ENCODE data around the gene CHRDL2. TPM values are rescaled to one million over a fixed set of nuclear protein-coding genes. Genes with fewer than 3 reads are reported as not detected.

Gene CHRDL2
- total and polyA plus RNA-seq, 2 donors from 2014 or later = 2.0 to 3.9 TPM

- H3K4me1 ChIP-seq (ENCODE audit: control insufficient read depth in 2 of 3, insufficient read depth in 2 of 3, low read depth in 1 of 3, low read length in 3 of 3) = peaks cover 0 to 6% (median 0%) of the 10 kb centered on the region in 3 donors
- FAIRE-seq (no peak), DNase-seq (peak in 3 of 5 donors; percentile 8 to 49 (median 23))
- H3K4me3 ChIP-seq (ENCODE audit: low read length in 3 of 3) = no peak overlapping the region
- H3K27me3 ChIP-seq (ENCODE audit: control insufficient read depth, insufficient read depth, low read length) = no peaks in the 10 kb centered on the region
- no peak overlapping the region for H3K9ac ChIP-seq (ENCODE audit: low read length in 3 of 3)
- no peak overlapping the region for H3K27ac ChIP-seq (ENCODE audit: low read depth in 2 of 2, low read length in 2 of 2)
- TF ChIP-seq CTCF (IDR thresholded peaks at IDR 0.05; ENCODE audit: borderline replicate concordance, extremely low read depth, insufficient read depth) = no peak
- intact Hi-C loops (cut with DNase I) = no loop called here
- no peaks in the 10 kb centered on the region for H3K9me3 ChIP-seq (ENCODE audit: control insufficient read depth in 2 of 3, insufficient read depth in 1 of 3, low read length in 3 of 3)
- H3K36me3 ChIP-seq (ENCODE audit: control insufficient read depth in 2 of 3, insufficient read depth in 3 of 3, low read length in 3 of 3) = no peaks in the 10 kb centered on the region
Measured at GRCh38 chr11:74680703-74681531, 50.3 kb downstream of the CHRDL2 start.

- intact Hi-C loops (cut with DNase I) = no loop called here
- H3K36me3 ChIP-seq (ENCODE audit: control insufficient read depth in 2 of 3, insufficient read depth in 3 of 3, low read length in 3 of 3) = no peaks in the 10 kb centered on the region
- no peak overlapping the region for H3K27ac ChIP-seq (ENCODE audit: low read depth in 2 of 2, low read length in 2 of 2)
- peaks cover 0 to 6% (median 0%) of the 10 kb centered on the region in 3 donors for H3K4me1 ChIP-seq (ENCODE audit: control insufficient read depth in 2 of 3, insufficient read depth in 2 of 3, low read depth in 1 of 3, low read length in 3 of 3)
- H3K9me3 ChIP-seq (ENCODE audit: control insufficient read depth in 2 of 3, insufficient read depth in 1 of 3, low read length in 3 of 3) = no peaks in the 10 kb centered on the region
- TF ChIP-seq CTCF (IDR thresholded peaks at IDR 0.05; ENCODE audit: borderline replicate concordance, extremely low read depth, insufficient read depth) = no peak
- no peaks in the 10 kb centered on the region for H3K27me3 ChIP-seq (ENCODE audit: control insufficient read depth, insufficient read depth, low read length)
- H3K4me3 ChIP-seq (ENCODE audit: low read length in 3 of 3) = no peak overlapping the region
- no peak for FAIRE-seq
- DNase-seq = peak in 3 of 5 donors; percentile 2 to 29 (median 22)
- no peak overlapping the region for H3K9ac ChIP-seq (ENCODE audit: low read length in 3 of 3)
Measured at GRCh38 chr11:74680035-74680671, 51.1 kb downstream of the CHRDL2 start.

GRCh38 chr11:74679513-74679865 lies 51.7 kb downstream of the CHRDL2 start:
- no peaks in the 10 kb centered on the region for H3K9me3 ChIP-seq (ENCODE audit: control insufficient read depth in 2 of 3, insufficient read depth in 1 of 3, low read length in 3 of 3)
- H3K4me1 ChIP-seq (ENCODE audit: control insufficient read depth in 2 of 3, insufficient read depth in 2 of 3, low read depth in 1 of 3, low read length in 3 of 3) = peaks cover 0 to 6% (median 0%) of the 10 kb centered on the region in 3 donors
- H3K9ac ChIP-seq (ENCODE audit: low read length in 3 of 3) = no peak overlapping the region
- intact Hi-C loops (cut with DNase I) = no loop called here
- H3K36me3 ChIP-seq (ENCODE audit: control insufficient read depth in 2 of 3, insufficient read depth in 3 of 3, low read length in 3 of 3) = no peaks in the 10 kb centered on the region
- no peak for FAIRE-seq
- H3K4me3 ChIP-seq (ENCODE audit: low read length in 3 of 3) = no peak overlapping the region
- no peaks in the 10 kb centered on the region for H3K27me3 ChIP-seq (ENCODE audit: control insufficient read depth, insufficient read depth, low read length)
- no peak for TF ChIP-seq CTCF (IDR thresholded peaks at IDR 0.05; ENCODE audit: borderline replicate concordance, extremely low read depth, insufficient read depth)
- peak in 2 of 5 donors; percentile 5 to 51 for DNase-seq
- H3K27ac ChIP-seq (ENCODE audit: low read depth in 2 of 2, low read length in 2 of 2) = no peak overlapping the region
